Measurements from ENCODE around the gene ZNF385B. TPM values are rescaled to one million over a fixed set of nuclear protein-coding genes. Genes with fewer than 3 reads are reported as not detected.

The ZNF385B gene
- total RNA-seq, 1 experiment from 2014 or later, result 0.28 TPM

GRCh38 chr2:179642462-179642861, 218.9 kb downstream of the ZNF385B start:
- no peak for DNase-seq (ENCODE audit: low read depth, low spot score)
- POLR2A ChIA-PET, result no interaction called here
- no peaks in the 10 kb centered on the region for H3K27me3 ChIP-seq (ENCODE audit: control insufficient read depth, insufficient read depth, low read length)
- in situ Hi-C loops (cut with HindIII; ENCODE audit: low pct_unique_long_range_greater_than_20kb, low sequenced_read_pairs) (no loop called here), intact Hi-C loops (cut with micrococcal nuclease; ENCODE audit: unreplicated experiment) (no loop called here)
- H3K4me3 ChIP-seq (ENCODE audit: low read depth in 2 of 2, low read length in 2 of 2), result no peak overlapping the region
- no peak for ATAC-seq
- H3K9me3 ChIP-seq (ENCODE audit: control insufficient read depth, insufficient read depth, low read depth, low read length), result no peaks in the 10 kb centered on the region
- no peaks in the 10 kb centered on the region for H3K36me3 ChIP-seq (ENCODE audit: control insufficient read depth, insufficient read depth, low read length)
- no peak overlapping the region for H3K27ac ChIP-seq (ENCODE audit: low read length)
- no TSS peak for BruUV-seq (replicated peaks)
- no peak for TF ChIP-seq SIN3A (IDR thresholded peaks at IDR 0.05; ENCODE audit: borderline replicate concordance, insufficient read depth, low read depth, low read length)
- no peak for TF ChIP-seq CTCF (IDR thresholded peaks at IDR 0.05)
- TF ChIP-seq POLR2AphosphoS5 (IDR thresholded peaks at IDR 0.05; ENCODE audit: low read depth, low read length), result no peak
- no peak for TF ChIP-seq REST (IDR thresholded peaks at IDR 0.05; ENCODE audit: insufficient read depth in 1 of 2, low read depth in 2 of 2, low read length in 1 of 2)
- TF ChIP-seq TCF7L2 (IDR thresholded peaks at IDR 0.05; ENCODE audit: low read depth, low read length), result no peak
- no peaks in the 10 kb centered on the region for H3K4me1 ChIP-seq (ENCODE audit: control insufficient read depth, insufficient read depth, low read length)
- CTCF ChIA-PET, result no interaction called here

GRCh38 chr2:179636995-179637394, 224.4 kb downstream of the ZNF385B start:
- Histone ChIP-seq H3K4me1 (ENCODE audit: control insufficient read depth, insufficient read depth, low read length) (no peaks in the 10 kb centered on the region), H3K27me3 (ENCODE audit: control insufficient read depth, insufficient read depth, low read length) (no peaks in the 10 kb centered on the region), H3K36me3 (ENCODE audit: control insufficient read depth, insufficient read depth, low read length) (no peaks in the 10 kb centered on the region), H3K27ac (ENCODE audit: low read length) (no peak overlapping the region), H3K9me3 (ENCODE audit: control insufficient read depth, insufficient read depth, low read depth, low read length) (no peaks in the 10 kb centered on the region), H3K4me3 (ENCODE audit: low read depth in 2 of 2, low read length in 2 of 2) (no peak overlapping the region)
- ChIA-PET POLR2A (no interaction called here), CTCF (no interaction called here)
- DNase-seq (ENCODE audit: low read depth, low spot score), result no peak
- no TSS peak for BruUV-seq (replicated peaks)
- in situ Hi-C loops (cut with HindIII; ENCODE audit: low pct_unique_long_range_greater_than_20kb, low sequenced_read_pairs), result no loop called here
- intact Hi-C loops (cut with micrococcal nuclease; ENCODE audit: unreplicated experiment), result no loop called here
- no peak for ATAC-seq
- TF ChIP-seq CTCF (IDR thresholded peaks at IDR 0.05), result no peak
- no peak for TF ChIP-seq SIN3A (IDR thresholded peaks at IDR 0.05; ENCODE audit: borderline replicate concordance, insufficient read depth, low read depth, low read length)
- TF ChIP-seq POLR2AphosphoS5 (IDR thresholded peaks at IDR 0.05; ENCODE audit: low read depth, low read length), result no peak
- TF ChIP-seq REST (IDR thresholded peaks at IDR 0.05; ENCODE audit: insufficient read depth in 1 of 2, low read depth in 2 of 2, low read length in 1 of 2), result no peak
- TF ChIP-seq TCF7L2 (IDR thresholded peaks at IDR 0.05; ENCODE audit: low read depth, low read length), result no peak

Measured in Panc1 (cell line).